GM12878 (cell line): ENCODE measurements around the gene P2RY11. TPM values are rescaled to one million over a fixed set of nuclear protein-coding genes. Genes with fewer than 3 reads are reported as not detected.

Experiments
- ATAC-seq: fragments of 200-7000 bp; cut with Tn5 transposase; 3 replicates; pipeline ENCODE4 v1.9.1; 2020; ENCODE audit warnings: mild to moderate bottlenecking, moderate library complexity
- BruUV-seq: library from RNA; stranded (reverse); fragments of 400-500 nt; replicated peaks from 2 replicates; lab custom pipeline; 2021; lab: Mats Ljungman, UMichigan
- CTCF ChIA-PET: fragments of 300-600 bp; sonication (Branson Sonifier 250); formaldehyde crosslinking; extraction: SDS; loops from one replicate; lab custom pipeline; 2021; ENCODE audit warnings: inconsistent platforms; lab: Yijun Ruan, JAX
- POLR2A ChIA-PET: fragments of 350-600 bp; formaldehyde crosslinking; extraction: SDS; loops from one replicate; lab custom pipeline; 2021; ENCODE audit warnings: inconsistent platforms; lab: Charles Lee
- RAD21 ChIA-PET: fragments of 300-600 bp; sonication (Branson Sonifier 250); formaldehyde crosslinking; loops from one replicate; lab custom pipeline; 2023; ENCODE audit warnings: antibody characterized with exemption; ENCODE audit not compliant: unreplicated experiment; lab: Charles Lee
- SMC1A ChIA-PET: fragments of 300-600 bp; sonication (Branson Sonifier 250); formaldehyde crosslinking; loops from one replicate; lab custom pipeline; 2023; ENCODE audit not compliant: unreplicated experiment, uncharacterized antibody; lab: Charles Lee
- DNase-seq: peaks from one replicate; pipeline ENCODE4 v3.0.0-alpha.2; 2011; ENCODE audit warnings: low read depth, low spot score
- FAIRE-seq: peaks from 3 replicates; lab custom pipeline; 2011; peaks lifted over from hg19 to GRCh38; lab: Jason Lieb, UNC
- H2AFZ ChIP-seq: 2 replicates; pipeline ENCODE4 v1.6.0; 2011; ENCODE audit warnings: low read depth, low read length, control low read depth; ENCODE audit not compliant: control insufficient read depth
- H3K27ac ChIP-seq: 2 replicates; pipeline ENCODE4 v1.5.1; 2011; ENCODE audit warnings: control low read depth; ENCODE audit not compliant: control insufficient read depth, insufficient read depth
- H3K27me3 ChIP-seq, 2 experiments: replicated peaks in 1 of 2; 2 replicates each; pipeline versions ENCODE4 v1.6.0 to v1.6.1; 2011; ENCODE audit warnings: low read length in 1 of 2; ENCODE audit not compliant: control insufficient read depth in 2 of 2, insufficient read depth in 2 of 2
- H3K36me3 ChIP-seq, 2 experiments: 2 replicates each; pipeline ENCODE4 v1.5.1; 2011; ENCODE audit warnings: low read length in 1 of 2; ENCODE audit not compliant: control insufficient read depth in 2 of 2, insufficient read depth in 2 of 2
- H3K4me1 ChIP-seq: 2 replicates; pipeline ENCODE4 v1.6.1; 2011; ENCODE audit warnings: mild to moderate bottlenecking, low read length, moderate library complexity, mixed read lengths; ENCODE audit not compliant: control insufficient read depth, insufficient read depth
- H3K4me2 ChIP-seq: 2 replicates; pipeline ENCODE4 v1.6.0; 2011; ENCODE audit warnings: control low read depth; ENCODE audit not compliant: control insufficient read depth, insufficient read depth
- H3K4me3 ChIP-seq: fragments of 200-600 bp; sonication (generic); 2 replicates; pipeline ENCODE4 v1.5.1; 2016
- H3K79me2 ChIP-seq: 2 replicates; pipeline ENCODE4 v1.6.0; 2011; ENCODE audit warnings: low read length; ENCODE audit not compliant: control insufficient read depth, insufficient read depth
- H3K9ac ChIP-seq: 2 replicates; pipeline ENCODE4 v1.8.0; 2011; ENCODE audit warnings: low read length, control low read depth, mixed read lengths; ENCODE audit not compliant: control insufficient read depth, insufficient read depth
- H3K9me3 ChIP-seq: replicated peaks from 3 replicates; pipeline ENCODE4 v1.5.1; 2011; ENCODE audit warnings: mild to moderate bottlenecking, low read length; ENCODE audit not compliant: control insufficient read depth, insufficient read depth
- H4K20me1 ChIP-seq: 2 replicates; pipeline ENCODE4 v1.6.0; 2011; ENCODE audit not compliant: control insufficient read depth, insufficient read depth
- CREM ChIP-seq: IDR thresholded peaks from 2 replicates; pipeline ENCODE4 v1.6.1; 2014; ENCODE audit warnings: antibody characterized with exemption, low read depth
- FOXK2 ChIP-seq: fragments of 450-650 bp; IDR thresholded peaks from 2 replicates; pipeline ENCODE4 v1.6.1; 2017; ENCODE audit warnings: mild to moderate bottlenecking, moderate library complexity
- MYB ChIP-seq: fragments of 150-350 bp; IDR thresholded peaks from 2 replicates; pipeline ENCODE4 v1.6.1; 2014; ENCODE audit warnings: mild to moderate bottlenecking, low read depth, low read length, borderline replicate concordance
- NFXL1 ChIP-seq: fragments of 450-650 bp; IDR thresholded peaks from 2 replicates; pipeline ENCODE4 v1.6.1; 2017; ENCODE audit warnings: antibody characterized with exemption, mild to moderate bottlenecking, borderline replicate concordance
- PBX3 ChIP-seq: IDR thresholded peaks from 2 replicates; pipeline ENCODE4 v1.6.1; 2011; ENCODE audit warnings: mild to moderate bottlenecking, low read depth, low read length, moderate library complexity; ENCODE audit not compliant: insufficient replicate concordance
- TCF12 ChIP-seq: IDR thresholded peaks from 2 replicates; pipeline ENCODE4 v1.6.1; 2011; ENCODE audit warnings: low read depth, mild to moderate bottlenecking, low read length
- USF2 ChIP-seq: IDR thresholded peaks from 2 replicates; pipeline ENCODE4 v1.6.1; 2011; ENCODE audit warnings: low read depth, low read length, improper control_type of control experiment, borderline replicate concordance
- ZBTB11 ChIP-seq: fragments of 450-650 bp; formaldehyde crosslinking; IDR thresholded peaks from 2 replicates; pipeline ENCODE4 v1.5.0; 2022; ENCODE audit warnings: mild to moderate bottlenecking, missing genetic modification characterization
- WGBS: methylation state at CpG from one replicate; pipeline ENCODE4 v1.1.6; 2016; ENCODE audit warnings: low lambda C conversion rate; ENCODE audit not compliant: insufficient replicate concordance, insufficient coverage; ENCODE audit errors: missing lambda C conversion rate; 5-methylcytosine and 5-hydroxymethylcytosine counted together
- in situ Hi-C: fragments of 300-500 bp; cut with MboI; formaldehyde crosslinking; loops from 9 replicates; pipeline ENCODE4 v1.14.3; 2018; ENCODE audit warnings: mixed read lengths
- intact Hi-C: fragments of 100-400 bp; cut with micrococcal nuclease; formaldehyde crosslinking; loops from one replicate; pipeline ENCODE4 v1.14.2; 2022; ENCODE audit not compliant: unreplicated experiment
- polyA plus RNA-seq, 11 experiments: library from polyadenylated mRNA; depleted of rRNA in 4 of 11; unstranded in 6 of 11; stranded (reverse) in 5 of 11; fragments of >200 nt; fragmentation: Nextera tagmentation in 4 of 11; fragmentation: Illumina TruSeq in 1 of 11; extraction: Ambion mirVana in 4 of 11; extraction: Trizol in 1 of 11; gene quantifications; 1 replicate in 1 of 11; 2 replicates in 10 of 11; pipeline versions ENCODE4 v1.2.1 to v1.2.3, GENCODE V29; 2011 to 2016; ENCODE audit warnings: inconsistent platforms in 2 of 11, missing spikeins in 2 of 11, low read depth in 1 of 11
- total RNA-seq, 4 experiments: library from RNA; depleted of rRNA in 3 of 4; stranded (reverse); fragments of >200 nt in 3 of 4; fragmentation: Illumina TruSeq in 1 of 4; extraction: Trizol in 1 of 4; gene quantifications; 2 replicates each; pipeline versions ENCODE4 v1.2.1 to v1.2.3, GENCODE V29; 2013 to 2021

P2RY11 gene
- total and polyA plus RNA-seq, 10 of the 15 experiments (the other 5 are each of a cell fraction or from before 2014, with no cell fraction given), result 0.14 to 46.5 (median 7.6) TPM

- intact Hi-C loops, result loop anchor here (5.0 kb wide), 1 partner anchor 132 kb away; the partner anchor contains the start of gene MRPL4
- in situ Hi-C loops, result no loop called here
- RAD21 ChIA-PET, result interaction anchor here (0.6 to 1.7 kb wide), 2 partner anchors 129 to 1226 kb away, joined by 3 to 6 read pairs; partner anchors contain the start of gene CCDC159
- 51% methylated on average over 9 of the region's 9 CpGs for WGBS
- BruUV-seq, result no TSS peak
- FAIRE-seq (no peak), DNase-seq (no peak), ATAC-seq (no peak)
- Histone ChIP-seq H3K27me3 (no peaks in the 10 kb centered on the region), H3K79me2 (peaks cover 17% of the 10 kb centered on the region), H3K4me2 (no peak overlapping the region), H3K9ac (no peak overlapping the region), H3K36me3 (peaks cover 4 to 15% of the 10 kb centered on the region in 2 experiments; a peak in 3 of 4 replicates), H2AFZ (no peak overlapping the region), H3K27ac (no peak overlapping the region), H3K4me1 (0 out of 2 replicates have a peak, but pooled peaks cover 2% of the 10 kb centered on the region), H4K20me1 (no peaks in the 10 kb centered on the region), H3K9me3 (no peaks in the 10 kb centered on the region), H3K4me3 (no peak overlapping the region)
- TF ChIP-seq USF2, result no peak
- TF ChIP-seq ZBTB11 (CRISPR knock-in tag), result no peak
- TF ChIP-seq NFXL1, result no peak
- no peak for TF ChIP-seq CREM
- no peak for TF ChIP-seq FOXK2
- no peak for TF ChIP-seq TCF12
- TF ChIP-seq PBX3, result no peak
- no peak for TF ChIP-seq MYB
- CTCF ChIA-PET, result interaction anchor here (0.6 to 4.9 kb wide), 8 partner anchors 9 to 751 kb away, joined by 3 to 39 read pairs (median 5); partner anchors contain the start of genes P2RY11 and PPAN
- SMC1A ChIA-PET, result interaction anchor here (1.1 kb wide), 1 partner anchor 130 kb away, joined by 3 read pairs; no protein-coding TSS in a partner anchor
- POLR2A ChIA-PET, result interaction anchor here (0.7 kb wide), 1 partner anchor 9 kb away, joined by 3 read pairs; the partner anchor contains the start of gene P2RY11
Measured at GRCh38 chr19:10120538-10121189, 9.2 kb downstream of the P2RY11 start.
